Fibroblast of villous mesenchyme (primary cell): ENCODE results near the gene KRT10. TPM values are rescaled to one million over a fixed set of nuclear protein-coding genes. Genes with fewer than 3 reads are reported as not detected.
A peak's percentile ranks its signal among the peaks of the same experiment; 100 is the strongest.

ENCODE experiments used
- DNase-seq: peaks from one replicate; pipeline ENCODE4 v3.0.0-alpha.2; 2010; ENCODE audit warnings: low read depth
- H3K4me3 ChIP-seq: 2 replicates; pipeline ENCODE4 v1.5.1; 2011; ENCODE audit warnings: low read depth, mild to moderate bottlenecking, low read length
- CTCF ChIP-seq: IDR thresholded peaks from 2 replicates; pipeline ENCODE4 v1.5.1; 2012; ENCODE audit warnings: low read depth, mild to moderate bottlenecking, low read length; ENCODE audit not compliant: insufficient read depth
- total RNA-seq: library from RNA; depleted of rRNA; stranded (reverse); fragments of >200 nt; gene quantifications from 2 replicates; pipeline ENCODE4 v1.2.3, GENCODE V29; 2012

The KRT10 gene
- total RNA-seq, 1 donor, result 3.0 TPM

- no peak for TF ChIP-seq CTCF
- no peak for DNase-seq
- no peak overlapping the region for H3K4me3 ChIP-seq
Measured at GRCh38 chr17:40795019-40795667, 27.3 kb downstream of the KRT10 start.

- no peak overlapping the region for H3K4me3 ChIP-seq
- no peak for TF ChIP-seq CTCF
- DNase-seq, result no peak
Measured at GRCh38 chr17:40794466-40794865, 27.9 kb downstream of the KRT10 start.

- no peak for TF ChIP-seq CTCF
- no peak for DNase-seq
Measured at GRCh38 chr17:40793832-40794231, 28.6 kb downstream of the KRT10 start.

GRCh38 chr17:40791787-40792436 is 30.5 kb downstream of the KRT10 start:
- peak; percentile 68 for TF ChIP-seq CTCF
- DNase-seq, result peak; percentile 53
- no peak overlapping the region for H3K4me3 ChIP-seq

More at GRCh38 chr17:40793832-40794231, 28.6 kb downstream of the KRT10 start:
- H3K4me3 ChIP-seq, result no peak overlapping the region

- TF ChIP-seq CTCF, result no peak
- no peak overlapping the region for H3K4me3 ChIP-seq
- DNase-seq, result peak; percentile 1
Measured at GRCh38 chr17:40791111-40791510, 31.3 kb downstream of the KRT10 start.

GRCh38 chr17:40782450-40782849 is 40.0 kb downstream of the KRT10 start, which contains the start of gene KRT27:
Gene KRT27, minus strand, starts transcription at chr17:40782550. Its CDS starts 57 bp downstream, at chr17:40782493.
- TF ChIP-seq CTCF, result no peak
- no peak for DNase-seq
- no peak within 1 kb of the TSS for H3K4me3 ChIP-seq
